IPS-20b (cell line): ENCODE results near the gene CBX3.
A peak's percentile ranks its signal among the peaks of the same experiment; 100 is the strongest.

ENCODE experiments used
- H3K27ac ChIP-seq: one replicate; pipeline ENCODE4 v1.5.1; 2013; ENCODE audit warnings: low read length
- H3K27me3 ChIP-seq: 2 replicates; pipeline ENCODE4 v1.6.1; 2013; ENCODE audit warnings: mild to moderate bottlenecking, low read length, inconsistent platforms; ENCODE audit not compliant: insufficient read depth
- H3K36me3 ChIP-seq: 2 replicates; pipeline ENCODE4 v1.6.1; 2013; ENCODE audit warnings: low read depth, mild to moderate bottlenecking, inconsistent platforms, low read length, moderate library complexity; ENCODE audit not compliant: insufficient read depth
- H3K4me1 ChIP-seq: 2 replicates; pipeline ENCODE4 v1.6.1; 2013; ENCODE audit warnings: mild to moderate bottlenecking, control low read depth, inconsistent platforms, low read length, moderate library complexity; ENCODE audit not compliant: insufficient read depth
- H3K4me3 ChIP-seq: 2 replicates; pipeline ENCODE4 v1.5.1; 2013; ENCODE audit warnings: mild to moderate bottlenecking, low read length, inconsistent platforms
- H3K9ac ChIP-seq: 2 replicates; pipeline ENCODE4 v1.6.1; 2013; ENCODE audit warnings: low read depth, mild to moderate bottlenecking, inconsistent platforms, low read length, moderate library complexity
- H3K9me3 ChIP-seq: 2 replicates; pipeline ENCODE4 v1.6.1; 2013; ENCODE audit warnings: mild to moderate bottlenecking, low read depth, low read length, inconsistent platforms; ENCODE audit not compliant: insufficient read depth

Gene CBX3

GRCh38 chr7:26199301-26200037 is 2.1 kb upstream of the CBX3 start:
- H3K36me3 ChIP-seq: peaks cover 76% of the 10 kb centered on the region
- peak overlapping the region; percentile 100 for H3K27ac ChIP-seq
- peak overlapping the region; percentile 100 for H3K4me3 ChIP-seq
- H3K9ac ChIP-seq: peak overlapping the region; percentile 100
- no peaks in the 10 kb centered on the region for H3K9me3 ChIP-seq
- no peaks in the 10 kb centered on the region for H3K27me3 ChIP-seq
- H3K4me1 ChIP-seq: peaks cover 18% of the 10 kb centered on the region

- peak overlapping the region; percentile 100 for H3K27ac ChIP-seq
- no peaks in the 10 kb centered on the region for H3K27me3 ChIP-seq
- H3K4me3 ChIP-seq: peak overlapping the region; percentile 100
- peaks cover 19% of the 10 kb centered on the region for H3K4me1 ChIP-seq
- H3K36me3 ChIP-seq: peaks cover 76% of the 10 kb centered on the region
- peak overlapping the region; percentile 100 for H3K9ac ChIP-seq
- no peaks in the 10 kb centered on the region for H3K9me3 ChIP-seq
Measured at GRCh38 chr7:26200038-26200443, 1.5 kb upstream of the CBX3 start.

- peak within 1 kb of the TSS; percentile 100 for H3K4me3 ChIP-seq
- peak within 1 kb of the TSS; percentile 100 for H3K9ac ChIP-seq
- H3K27me3 ChIP-seq: no peaks in the 10 kb centered on the region
- H3K9me3 ChIP-seq: no peaks in the 10 kb centered on the region
- peak within 1 kb of the TSS; percentile 100 for H3K27ac ChIP-seq
- H3K4me1 ChIP-seq: peaks cover 22% of the 10 kb centered on the region
- peaks cover 76% of the 10 kb centered on the region for H3K36me3 ChIP-seq
Measured at GRCh38 chr7:26200444-26201246, 900 bp upstream of the CBX3 start, which contains the start of gene HNRNPA2B1. TSS of gene HNRNPA2B1 (minus strand) at chr7:26200746. CDS start at chr7:26200577, 169 bp downstream.

GRCh38 chr7:26202019-26202990 is 760 bp downstream of the CBX3 start:
- Histone ChIP-seq H3K9me3 (no peaks in the 10 kb centered on the region), H3K36me3 (peaks cover 76% of the 10 kb centered on the region), H3K9ac (peak overlapping the region; percentile 100), H3K4me3 (peak overlapping the region; percentile 98), H3K4me1 (peaks cover 11% of the 10 kb centered on the region), H3K27ac (peak overlapping the region; percentile 97), H3K27me3 (no peaks in the 10 kb centered on the region)

- Histone ChIP-seq H3K4me3 (peak overlapping the region; percentile 98), H3K9ac (peak overlapping the region; percentile 100), H3K4me1 (peaks cover 11% of the 10 kb centered on the region), H3K9me3 (no peaks in the 10 kb centered on the region), H3K36me3 (peaks cover 76% of the 10 kb centered on the region), H3K27me3 (no peaks in the 10 kb centered on the region), H3K27ac (peak overlapping the region; percentile 97)
Measured at GRCh38 chr7:26203016-26203415, 1.5 kb downstream of the CBX3 start.

GRCh38 chr7:26208040-26208439 is 6.5 kb downstream of the CBX3 start:
- no peak overlapping the region for H3K4me3 ChIP-seq
- H3K9ac ChIP-seq: no peak overlapping the region
- no peak overlapping the region for H3K27ac ChIP-seq
- no peaks in the 10 kb centered on the region for H3K27me3 ChIP-seq
- H3K36me3 ChIP-seq: peaks cover 100% of the 10 kb centered on the region
- no peaks in the 10 kb centered on the region for H3K9me3 ChIP-seq
- H3K4me1 ChIP-seq: peaks cover 11% of the 10 kb centered on the region

GRCh38 chr7:26212921-26213718 is 11.6 kb downstream of the CBX3 start:
- Histone ChIP-seq H3K4me3 (no peak overlapping the region), H3K27me3 (no peaks in the 10 kb centered on the region), H3K9me3 (no peaks in the 10 kb centered on the region), H3K4me1 (peaks cover 4% of the 10 kb centered on the region; the same call in 1 of the 2 replicates), H3K27ac (no peak overlapping the region), H3K36me3 (peaks cover 53% of the 10 kb centered on the region), H3K9ac (no peak overlapping the region)

- H3K4me3 ChIP-seq: no peak overlapping the region
- no peaks in the 10 kb centered on the region for H3K27me3 ChIP-seq
- peaks cover 4% of the 10 kb centered on the region; the same call in 1 of the 2 replicates for H3K4me1 ChIP-seq
- no peak overlapping the region; the same call in 1 of the 2 replicates for H3K9ac ChIP-seq
- no peaks in the 10 kb centered on the region for H3K9me3 ChIP-seq
- peaks cover 44% of the 10 kb centered on the region for H3K36me3 ChIP-seq
- H3K27ac ChIP-seq: peak overlapping the region; percentile 31
Measured at GRCh38 chr7:26213807-26214515, 12.4 kb downstream of the CBX3 start.

- Histone ChIP-seq H3K27me3 (no peaks in the 10 kb centered on the region), H3K9me3 (no peaks in the 10 kb centered on the region), H3K36me3 (peaks cover 24% of the 10 kb centered on the region), H3K9ac (no peak overlapping the region), H3K27ac (no peak overlapping the region), H3K4me1 (peaks cover 4% of the 10 kb centered on the region; the same call in 1 of the 2 replicates), H3K4me3 (no peak overlapping the region)
Measured at GRCh38 chr7:26216049-26216448, 14.5 kb downstream of the CBX3 start.

GRCh38 chr7:26224359-26224758 is 22.8 kb downstream of the CBX3 start:
- Histone ChIP-seq H3K9me3 (peaks cover 3% of the 10 kb centered on the region; the same call in 1 of the 2 replicates), H3K36me3 (no peaks in the 10 kb centered on the region), H3K9ac (no peak overlapping the region), H3K4me3 (no peak overlapping the region), H3K27me3 (no peaks in the 10 kb centered on the region), H3K4me1 (no peaks in the 10 kb centered on the region), H3K27ac (no peak overlapping the region)
